Limb (tissue), 2 donors: Measurements from ENCODE around the gene NEGR1.
"Not testable (repeated sequence)": the region's sequence is repeated elsewhere in the genome, so short reads cannot be mapped to it uniquely, and the experiment has no call there.

Experiments
- DNase-seq, 2 donors: peaks; one replicate each; pipeline ENCODE4 v3.0.0-alpha.2; 2016; ENCODE audit errors: extremely low spot score in 2 of 2

NEGR1 gene

DNA sequence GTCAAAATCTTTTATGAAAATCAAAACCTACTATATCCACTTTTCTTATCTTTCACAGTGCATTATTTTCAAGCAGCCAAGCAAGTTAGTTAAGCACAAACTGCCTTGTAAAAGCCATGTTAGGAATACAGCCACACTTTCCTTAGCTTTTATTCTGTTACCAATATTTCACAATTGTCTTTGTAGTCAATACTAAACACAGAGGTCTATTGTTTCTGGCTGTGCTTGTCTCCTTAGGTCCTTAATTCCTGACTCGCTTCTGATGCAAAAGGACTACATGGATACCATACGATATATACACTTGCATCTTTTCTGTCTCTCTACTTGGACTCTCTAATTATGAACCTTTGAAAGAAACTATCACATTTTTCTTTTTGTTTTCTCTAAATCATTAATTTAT is 331.8 kb downstream of the NEGR1 start:
- no peak for DNase-seq

DNA sequence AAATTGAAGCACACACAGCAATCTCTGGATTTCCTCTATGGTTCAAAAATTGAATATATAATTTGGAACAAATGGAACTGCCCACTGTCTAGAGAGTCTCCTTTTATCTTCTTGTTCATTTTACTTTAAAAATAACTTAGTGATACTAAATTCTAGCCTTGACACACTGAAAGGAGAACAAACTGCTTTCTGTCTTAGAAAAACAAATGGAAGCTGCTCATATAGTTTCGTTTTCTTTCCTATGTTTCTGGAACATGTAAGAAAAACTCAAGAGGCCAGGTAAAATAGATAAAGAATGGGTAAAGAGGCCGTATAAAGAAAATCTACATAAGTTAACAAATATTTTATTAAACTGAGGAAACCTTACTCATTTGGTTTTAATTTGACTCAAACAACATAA is 332.7 kb downstream of the NEGR1 start:
- DNase-seq: no peak

DNA sequence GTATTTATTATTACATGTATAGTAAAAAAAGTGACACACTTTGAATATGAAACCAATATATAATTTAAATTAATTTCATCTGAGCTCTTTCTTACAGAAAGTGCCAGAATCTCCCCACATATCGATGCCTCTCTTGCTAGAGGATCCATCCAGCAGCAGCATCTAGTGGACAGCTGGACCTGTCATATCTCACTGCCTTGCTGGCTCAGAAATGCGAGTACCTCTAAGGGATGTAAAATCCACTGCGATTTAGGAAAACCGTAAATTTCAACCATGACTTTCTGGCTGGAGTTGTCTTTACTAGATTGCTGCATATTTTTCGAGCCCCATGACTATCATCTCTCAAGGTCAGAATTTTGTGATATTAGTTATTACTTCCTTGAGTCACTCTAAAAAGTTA is 333.8 kb downstream of the NEGR1 start:
- no peak for DNase-seq

GRCh38 chr1:71944006-71944405 is 338.3 kb downstream of the NEGR1 start:
- no peak for DNase-seq

DNA sequence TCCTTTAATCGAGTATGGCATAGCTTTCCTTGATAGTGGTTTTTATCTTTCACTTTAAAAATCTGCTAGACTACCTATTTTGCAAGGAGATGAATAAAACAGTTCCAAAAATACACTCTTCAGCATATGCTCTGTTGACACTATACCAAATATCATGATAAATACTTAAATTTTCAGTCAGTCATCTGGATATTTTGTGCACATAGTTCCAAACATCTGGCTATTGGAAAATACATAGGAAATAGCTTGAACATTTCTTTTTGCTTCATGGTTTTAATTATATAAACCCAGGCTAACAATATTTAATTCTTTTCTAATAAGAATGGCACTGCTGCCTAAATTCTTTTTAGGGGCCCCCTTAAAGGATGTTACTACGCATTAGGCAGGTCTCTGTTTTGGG is 342.1 kb downstream of the NEGR1 start:
- no peak for DNase-seq

- DNase-seq: no peak
Measured at GRCh38 chr1:71930511-71930910, 351.8 kb downstream of the NEGR1 start.

DNA sequence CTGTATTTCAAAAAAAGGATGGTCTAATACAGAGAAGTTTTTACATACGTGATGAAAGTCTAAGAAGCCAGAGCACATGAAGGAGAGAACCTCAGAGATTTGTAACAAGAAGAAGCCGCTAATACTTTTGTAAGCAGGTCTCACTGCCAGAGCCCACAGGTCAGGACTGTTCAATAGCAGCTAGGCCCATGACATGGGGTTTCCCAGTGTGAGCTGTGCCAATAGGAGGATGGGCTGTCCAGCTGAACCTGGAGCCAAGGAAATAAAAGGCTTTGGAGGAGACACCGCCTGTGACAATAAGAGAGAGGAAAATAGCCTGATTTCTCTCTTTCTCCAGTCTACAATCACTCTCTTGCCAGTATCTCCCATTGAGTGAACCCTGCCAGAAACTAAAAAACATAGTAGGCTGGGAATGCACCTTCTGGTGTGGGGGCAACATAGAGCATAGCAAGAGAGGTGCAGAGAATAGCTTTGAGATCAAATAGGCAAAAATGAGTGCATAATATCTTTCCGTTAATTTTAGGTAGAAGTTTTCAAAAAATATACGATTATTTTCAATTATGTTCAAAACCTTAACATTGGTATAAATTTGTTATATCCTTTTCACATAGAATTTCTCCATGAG is 360.3 kb downstream of the NEGR1 start:
- DNase-seq: no peak

DNA sequence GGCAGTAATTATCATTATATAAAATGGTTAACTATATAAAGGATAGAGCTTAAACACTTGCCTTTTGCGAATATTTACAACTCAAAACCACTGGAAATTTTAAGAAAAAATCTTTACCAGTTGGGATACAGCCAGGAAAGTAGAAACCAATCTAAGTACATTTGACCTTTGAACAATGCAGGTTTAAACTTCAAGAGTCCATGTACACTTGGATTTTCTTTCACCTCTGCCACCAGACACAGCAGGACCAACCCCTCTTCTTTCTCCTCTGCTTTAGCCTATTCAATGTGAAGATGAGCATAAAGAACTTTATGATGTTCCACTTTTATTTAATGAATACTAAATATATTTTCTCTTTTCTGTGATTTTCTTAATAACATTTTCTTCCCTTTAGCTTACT is 361.1 kb downstream of the NEGR1 start:
- DNase-seq: no peak

DNA sequence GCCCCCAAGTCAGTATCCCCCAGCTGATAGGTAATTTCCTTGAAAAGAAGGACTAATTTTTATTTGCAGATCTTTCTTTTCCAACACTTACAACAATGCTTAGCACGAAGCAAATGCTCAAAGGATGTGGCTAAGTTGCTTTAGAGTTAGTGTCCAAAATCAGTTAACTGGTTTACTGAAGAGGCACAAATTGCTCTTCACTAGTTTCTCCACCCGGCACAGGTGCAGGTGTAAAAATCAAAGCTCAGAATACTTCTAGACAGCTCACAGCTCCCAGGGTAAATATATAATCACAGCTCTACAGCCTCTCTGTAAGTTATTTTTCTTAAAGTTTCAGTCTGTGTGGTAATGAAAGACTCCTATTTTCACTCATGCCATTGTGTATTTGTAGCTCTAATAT is 361.8 kb downstream of the NEGR1 start:
- no peak for DNase-seq

DNA sequence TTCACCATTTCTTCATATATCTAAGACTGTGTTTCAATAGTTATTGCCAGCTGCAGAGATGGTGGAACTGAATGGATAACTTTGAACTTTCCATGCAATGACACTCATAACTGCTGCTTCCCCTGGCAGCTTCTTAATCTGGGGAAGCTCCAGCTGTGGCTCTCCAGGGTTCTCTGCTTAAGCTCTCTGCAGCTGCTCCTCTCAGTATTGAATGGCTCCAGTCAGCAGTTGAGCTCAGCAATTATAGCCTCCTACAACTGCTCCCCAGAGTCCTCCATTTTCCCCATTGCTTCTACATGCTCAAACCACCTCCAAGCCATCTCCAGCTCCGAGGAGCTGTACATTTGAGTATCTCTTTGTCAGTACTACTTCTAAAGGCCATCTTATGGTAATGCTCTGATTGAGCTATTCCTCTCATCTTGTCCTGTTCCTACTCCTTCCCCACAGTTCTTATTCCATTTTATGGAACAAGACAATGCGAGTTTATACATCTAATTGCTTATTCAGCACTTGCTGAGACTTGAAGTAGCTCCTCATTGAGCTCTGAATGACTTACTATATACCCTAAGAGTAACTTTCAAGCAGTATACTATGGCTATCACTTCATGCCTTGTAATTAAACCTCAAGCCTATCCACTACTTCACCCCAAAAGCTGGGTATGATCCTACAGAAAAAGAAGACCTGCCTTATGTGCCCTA is 362.4 kb downstream of the NEGR1 start:
- no peak for DNase-seq

GRCh38 chr1:71918630-71919029 is 363.7 kb downstream of the NEGR1 start:
- DNase-seq: no peak

- no peak for DNase-seq
Measured at GRCh38 chr1:71916894-71917293, 365.4 kb downstream of the NEGR1 start.

- DNase-seq: no peak
Measured at GRCh38 chr1:71914626-71915025, 367.7 kb downstream of the NEGR1 start.

- no peak for DNase-seq
Measured at GRCh38 chr1:71908871-71909390, 373.4 kb downstream of the NEGR1 start.

GRCh38 chr1:71908303-71908702 is 374.0 kb downstream of the NEGR1 start:
- DNase-seq: no peak

DNA sequence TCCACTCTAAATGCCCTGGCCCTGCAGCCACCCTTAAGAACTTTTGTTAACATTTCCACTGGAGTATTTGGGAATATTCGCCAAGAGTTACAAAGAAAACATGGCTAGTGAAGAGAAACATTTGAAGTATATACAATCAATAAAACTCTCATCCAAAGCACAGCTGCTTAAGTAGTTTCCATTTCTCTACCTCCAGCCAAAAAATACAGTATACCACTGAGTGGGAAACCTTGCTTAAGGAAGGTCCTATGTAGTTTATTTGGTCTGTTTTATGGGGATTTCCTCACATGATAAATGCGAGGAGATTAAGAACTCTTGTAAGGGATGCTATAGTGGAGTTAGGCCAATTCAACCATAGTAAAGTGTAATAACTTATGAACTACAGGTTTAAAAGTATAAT is 382.5 kb downstream of the NEGR1 start:
- peak in 1 of 2 donors; percentile 31 for DNase-seq

DNA sequence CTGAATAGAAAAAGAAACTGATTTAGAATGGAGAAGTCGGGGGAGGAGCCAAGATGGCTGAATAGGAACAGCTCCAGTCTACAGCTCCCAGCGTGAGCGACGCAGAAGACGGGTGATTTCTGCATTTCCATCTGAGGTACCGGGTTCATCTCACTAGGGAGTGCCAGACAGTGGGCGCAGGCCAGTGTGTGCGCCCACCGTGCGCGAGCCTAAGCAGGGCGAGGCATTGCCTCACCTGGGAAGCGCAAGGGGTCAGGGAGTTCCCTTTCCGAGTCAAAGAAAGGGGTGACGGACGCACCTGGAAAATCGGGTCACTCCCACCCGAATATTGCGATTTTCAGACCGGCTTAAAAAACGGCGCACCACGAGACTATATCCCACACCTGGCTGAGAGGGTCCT is 394.2 kb downstream of the NEGR1 start:
- not testable (repeated sequence) for DNase-seq

DNA sequence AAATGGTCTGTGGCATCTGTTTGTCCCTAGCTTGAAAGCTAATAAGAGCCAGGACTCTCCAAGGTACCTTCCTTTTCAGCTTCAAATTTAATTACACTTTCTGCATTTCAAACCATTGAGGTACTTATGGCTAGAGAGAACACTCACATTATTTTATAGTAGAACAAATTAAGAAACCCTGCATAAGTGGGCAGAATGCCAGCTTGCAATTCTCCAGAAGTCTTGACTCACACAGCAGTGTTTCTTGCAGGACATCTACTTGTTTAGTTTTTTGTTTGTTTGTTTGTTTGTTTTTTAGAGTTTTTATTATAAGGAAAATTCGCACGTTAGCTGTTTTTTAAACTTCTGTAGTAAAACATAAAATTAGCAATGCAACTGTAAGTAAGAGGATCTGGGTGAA is 397.2 kb downstream of the NEGR1 start:
- DNase-seq: no peak

- no peak for DNase-seq
Measured at GRCh38 chr1:71882637-71883036, 399.7 kb downstream of the NEGR1 start.

- no peak for DNase-seq
Measured at GRCh38 chr1:71882226-71882625, 400.1 kb downstream of the NEGR1 start.

- no peak for DNase-seq
Measured at GRCh38 chr1:71881611-71882010, 400.7 kb downstream of the NEGR1 start.

DNA sequence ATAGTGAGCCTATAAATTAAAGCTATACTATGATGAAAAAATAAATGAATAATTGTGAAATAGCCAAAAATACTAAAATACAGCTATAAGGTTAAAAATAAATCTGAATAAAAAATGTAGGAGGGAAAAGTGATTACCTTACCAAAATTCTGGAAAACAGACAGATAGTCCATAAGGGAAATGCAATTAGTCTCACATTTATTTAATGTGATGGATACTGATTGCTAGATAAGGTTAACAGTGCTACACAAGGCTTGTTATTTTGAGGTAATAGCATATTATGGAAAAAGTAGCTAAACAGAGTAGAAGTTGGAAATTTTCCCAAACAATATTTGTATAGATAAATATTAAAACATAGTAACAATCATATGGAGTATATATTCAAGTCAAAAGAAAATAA is 413.0 kb downstream of the NEGR1 start:
- no peak for DNase-seq

DNA sequence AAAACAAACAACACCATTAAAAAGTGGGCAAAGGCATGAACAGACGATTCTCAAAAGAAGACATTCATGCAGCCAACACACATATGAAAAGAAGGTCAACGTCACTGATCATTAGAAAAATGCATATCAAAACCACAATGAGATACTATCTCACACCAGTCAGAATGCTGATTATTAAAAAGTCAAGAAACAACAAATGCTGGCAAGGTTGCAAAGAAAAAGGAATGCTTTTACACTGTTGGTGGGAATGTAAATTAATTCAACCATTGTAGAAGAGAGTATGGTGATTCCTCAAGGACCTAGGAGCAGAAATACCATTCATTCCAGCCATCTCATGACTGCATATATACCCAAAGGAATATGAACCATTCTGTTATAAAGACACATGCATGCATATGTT is 419.6 kb downstream of the NEGR1 start:
- DNase-seq: no peak
